WI38 (cell line): ENCODE results near the gene LIMCH1.

Experiments used
- H3K4me3 ChIP-seq: 2 replicates; pipeline ENCODE4 v1.5.1; 2011; ENCODE audit warnings: low read depth, mild to moderate bottlenecking, control low read depth, low read length
- TF ChIP-seq, protein P1 (sequence below): IDR thresholded peaks from 2 replicates; pipeline ENCODE4 v1.5.1; 2012; ENCODE audit warnings: low read depth, mild to moderate bottlenecking, control low read depth, low read length

Gene LIMCH1

GRCh38 chr4:41625531-41625930 is 87.6 kb downstream of the LIMCH1 start:
- H3K4me3 ChIP-seq = no peak overlapping the region
- TF ChIP-seq, protein P1, sequence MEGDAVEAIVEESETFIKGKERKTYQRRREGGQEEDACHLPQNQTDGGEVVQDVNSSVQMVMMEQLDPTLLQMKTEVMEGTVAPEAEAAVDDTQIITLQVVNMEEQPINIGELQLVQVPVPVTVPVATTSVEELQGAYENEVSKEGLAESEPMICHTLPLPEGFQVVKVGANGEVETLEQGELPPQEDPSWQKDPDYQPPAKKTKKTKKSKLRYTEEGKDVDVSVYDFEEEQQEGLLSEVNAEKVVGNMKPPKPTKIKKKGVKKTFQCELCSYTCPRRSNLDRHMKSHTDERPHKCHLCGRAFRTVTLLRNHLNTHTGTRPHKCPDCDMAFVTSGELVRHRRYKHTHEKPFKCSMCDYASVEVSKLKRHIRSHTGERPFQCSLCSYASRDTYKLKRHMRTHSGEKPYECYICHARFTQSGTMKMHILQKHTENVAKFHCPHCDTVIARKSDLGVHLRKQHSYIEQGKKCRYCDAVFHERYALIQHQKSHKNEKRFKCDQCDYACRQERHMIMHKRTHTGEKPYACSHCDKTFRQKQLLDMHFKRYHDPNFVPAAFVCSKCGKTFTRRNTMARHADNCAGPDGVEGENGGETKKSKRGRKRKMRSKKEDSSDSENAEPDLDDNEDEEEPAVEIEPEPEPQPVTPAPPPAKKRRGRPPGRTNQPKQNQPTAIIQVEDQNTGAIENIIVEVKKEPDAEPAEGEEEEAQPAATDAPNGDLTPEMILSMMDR = no peak

GRCh38 chr4:41628936-41629335 is 91.0 kb downstream of the LIMCH1 start:
- H3K4me3 ChIP-seq = no peak overlapping the region
- TF ChIP-seq, protein P1 = no peak

DNA sequence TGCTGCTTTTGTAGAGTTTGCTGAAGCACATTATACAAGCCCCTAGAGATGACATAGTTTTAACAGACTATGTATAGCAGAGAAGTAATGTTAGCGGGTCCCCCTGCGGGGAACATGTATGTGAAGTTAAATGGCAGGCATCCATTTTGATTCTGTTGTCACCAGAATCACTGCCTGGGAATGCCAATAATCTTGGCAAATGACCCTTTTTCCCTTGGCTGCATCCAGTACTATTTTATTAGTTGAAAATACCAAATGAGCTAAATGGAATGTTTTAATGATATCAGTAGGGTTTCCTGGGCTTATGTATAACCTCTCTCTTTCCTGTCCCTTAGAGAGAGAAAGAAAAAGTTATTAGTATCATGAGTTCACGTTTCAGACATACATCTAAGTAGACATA is 93.6 kb downstream of the LIMCH1 start:
- TF ChIP-seq, protein P1 = no peak
- H3K4me3 ChIP-seq = no peak overlapping the region

DNA sequence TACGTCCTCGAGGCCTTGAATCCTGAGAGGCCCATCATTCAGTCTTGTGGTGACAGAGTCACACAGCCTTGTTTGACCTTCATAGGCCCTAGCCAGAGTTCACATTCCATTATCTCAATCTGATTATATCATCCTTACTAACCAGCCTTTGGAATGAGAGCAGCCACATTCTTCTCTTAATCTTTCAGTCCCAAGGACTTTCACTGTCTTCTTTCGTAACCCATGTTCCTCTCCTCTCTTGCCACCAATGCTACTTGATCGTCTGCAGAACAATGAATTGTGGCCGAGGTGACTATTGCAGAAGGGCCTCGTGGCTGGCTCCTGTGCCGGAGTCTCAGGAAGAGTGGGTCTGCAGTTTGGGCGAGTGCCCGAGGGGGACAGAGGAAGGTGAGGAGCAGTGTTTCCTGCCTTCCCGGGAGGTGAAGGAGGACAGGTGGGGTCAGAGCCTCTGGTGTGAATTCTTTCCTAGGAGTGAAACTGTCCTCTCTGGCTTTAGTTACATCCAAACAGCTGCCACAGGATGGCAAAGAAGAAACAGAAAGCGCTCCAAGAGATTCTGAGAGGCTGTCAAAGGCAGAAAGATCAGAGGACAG is 94.6 kb downstream of the LIMCH1 start:
- TF ChIP-seq, protein P1 = no peak

DNA sequence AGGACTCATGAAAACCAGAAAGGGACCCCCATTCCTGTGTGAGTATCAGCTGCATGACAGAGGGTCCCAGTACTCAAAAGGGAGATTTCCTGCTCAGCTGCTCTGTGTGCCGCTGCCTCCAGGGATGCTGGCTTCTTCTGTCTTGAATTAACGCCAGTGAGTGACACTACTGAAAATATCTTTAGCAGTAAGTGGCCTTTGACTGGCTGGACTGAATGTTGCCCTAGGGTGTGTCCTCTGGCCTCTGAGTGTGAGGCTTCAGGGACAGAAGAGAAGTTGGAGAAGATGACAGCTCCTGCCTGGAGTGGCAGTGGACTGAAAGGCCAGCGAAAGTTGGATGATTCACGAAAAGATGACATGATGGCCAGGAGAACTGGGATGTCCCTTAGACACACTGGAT is 95.4 kb downstream of the LIMCH1 start:
- TF ChIP-seq, protein P1 = no peak

More for the DNA sequence above, 94.6 kb downstream of the LIMCH1 start:
- H3K4me3 ChIP-seq = no peak overlapping the region

DNA sequence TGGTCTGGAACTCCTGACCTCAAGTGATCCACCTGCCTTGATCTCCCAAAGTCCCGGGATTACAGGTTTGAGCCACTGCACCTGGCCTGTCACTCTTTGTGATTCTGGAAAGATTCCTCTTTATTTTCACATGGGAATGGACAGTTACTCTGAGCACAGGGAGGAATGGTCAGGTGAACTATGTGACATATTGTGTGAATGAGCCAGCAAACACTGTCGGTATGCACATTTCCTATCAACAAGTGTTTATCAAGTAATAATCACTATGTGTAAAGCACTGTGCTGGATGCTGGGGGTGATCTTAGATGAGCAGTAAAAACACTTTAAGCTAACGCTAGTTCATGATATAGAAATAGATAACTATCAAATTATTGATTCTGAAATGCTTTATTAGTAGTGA is 97.5 kb downstream of the LIMCH1 start:
- no peak overlapping the region for H3K4me3 ChIP-seq
- TF ChIP-seq, protein P1 = no peak

More for the DNA sequence above, 95.4 kb downstream of the LIMCH1 start:
- H3K4me3 ChIP-seq = no peak overlapping the region

DNA sequence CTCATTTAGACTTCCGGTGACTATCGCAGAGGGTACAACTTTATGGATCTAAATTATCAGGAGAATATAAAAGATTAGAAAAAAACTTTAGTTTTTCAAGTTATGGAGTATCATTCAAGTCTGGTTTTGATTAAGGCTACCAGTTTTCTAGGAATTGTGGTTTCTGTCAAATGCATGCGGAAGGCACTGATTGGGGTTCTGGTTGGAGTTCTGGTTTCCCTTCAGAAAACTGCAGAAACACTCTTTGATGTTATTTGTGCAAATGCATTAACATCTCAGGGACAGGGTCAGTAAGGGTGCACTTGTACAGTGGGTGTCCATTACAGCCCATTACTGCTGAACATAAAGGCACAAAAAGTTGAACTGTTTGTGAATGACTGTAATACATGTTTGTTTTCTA is 100.2 kb downstream of the LIMCH1 start:
- no peak overlapping the region for H3K4me3 ChIP-seq
- TF ChIP-seq, protein P1 = no peak
